ENCODE measurements around the gene KIR3DL2.
"Not testable (repeated sequence)": the region's sequence is repeated elsewhere in the genome, so short reads cannot be mapped to it uniquely, and the experiment has no call there.

Gene KIR3DL2

DNA sequence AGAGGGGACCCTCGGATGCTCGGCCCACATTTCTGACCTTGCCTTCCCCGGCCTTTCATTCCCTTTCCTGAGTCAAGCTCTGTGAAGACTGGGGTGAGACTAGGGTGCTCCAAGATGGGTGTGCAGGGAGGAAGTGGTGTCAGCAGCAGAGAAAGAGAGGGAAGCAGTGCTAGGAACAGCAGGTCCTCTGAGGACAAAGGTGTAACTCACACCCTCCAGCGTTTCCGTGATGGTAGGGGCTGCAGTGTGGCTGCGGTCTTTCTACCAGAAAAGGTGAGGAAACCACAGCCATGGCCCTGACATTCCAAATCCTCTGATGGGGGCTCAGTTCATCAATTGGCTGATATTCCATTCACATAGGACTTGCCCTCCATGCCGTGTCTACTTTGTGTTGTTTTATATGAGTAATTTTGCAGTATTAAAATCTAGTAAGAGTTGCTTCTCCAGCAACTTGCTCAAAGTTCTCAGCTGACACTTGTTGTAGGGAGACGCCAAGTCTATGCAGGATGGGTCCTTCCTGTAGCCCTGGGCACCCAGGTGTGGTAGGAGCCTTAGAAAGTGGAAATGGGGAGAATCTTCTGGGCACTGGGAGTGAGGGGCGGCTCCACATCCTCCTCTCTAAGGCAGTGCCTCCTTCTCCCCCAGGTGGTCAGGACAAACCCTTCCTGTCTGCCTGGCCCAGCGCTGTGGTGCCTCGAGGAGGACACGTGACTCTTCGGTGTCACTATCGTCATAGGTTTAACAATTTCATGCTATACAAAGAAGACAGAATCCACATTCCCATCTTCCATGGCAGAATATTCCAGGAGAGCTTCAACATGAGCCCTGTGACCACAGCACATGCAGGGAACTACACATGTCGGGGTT lies 32.3 kb upstream of the KIR3DL2 start:
- no peak for DNase-seq (ENCODE audit: extremely low read depth, low read depth)
- TF ChIP-seq, protein P1, sequence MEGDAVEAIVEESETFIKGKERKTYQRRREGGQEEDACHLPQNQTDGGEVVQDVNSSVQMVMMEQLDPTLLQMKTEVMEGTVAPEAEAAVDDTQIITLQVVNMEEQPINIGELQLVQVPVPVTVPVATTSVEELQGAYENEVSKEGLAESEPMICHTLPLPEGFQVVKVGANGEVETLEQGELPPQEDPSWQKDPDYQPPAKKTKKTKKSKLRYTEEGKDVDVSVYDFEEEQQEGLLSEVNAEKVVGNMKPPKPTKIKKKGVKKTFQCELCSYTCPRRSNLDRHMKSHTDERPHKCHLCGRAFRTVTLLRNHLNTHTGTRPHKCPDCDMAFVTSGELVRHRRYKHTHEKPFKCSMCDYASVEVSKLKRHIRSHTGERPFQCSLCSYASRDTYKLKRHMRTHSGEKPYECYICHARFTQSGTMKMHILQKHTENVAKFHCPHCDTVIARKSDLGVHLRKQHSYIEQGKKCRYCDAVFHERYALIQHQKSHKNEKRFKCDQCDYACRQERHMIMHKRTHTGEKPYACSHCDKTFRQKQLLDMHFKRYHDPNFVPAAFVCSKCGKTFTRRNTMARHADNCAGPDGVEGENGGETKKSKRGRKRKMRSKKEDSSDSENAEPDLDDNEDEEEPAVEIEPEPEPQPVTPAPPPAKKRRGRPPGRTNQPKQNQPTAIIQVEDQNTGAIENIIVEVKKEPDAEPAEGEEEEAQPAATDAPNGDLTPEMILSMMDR (IDR thresholded peaks at IDR 0.05; ENCODE audit: low read depth, low read length), result no peak

DNA sequence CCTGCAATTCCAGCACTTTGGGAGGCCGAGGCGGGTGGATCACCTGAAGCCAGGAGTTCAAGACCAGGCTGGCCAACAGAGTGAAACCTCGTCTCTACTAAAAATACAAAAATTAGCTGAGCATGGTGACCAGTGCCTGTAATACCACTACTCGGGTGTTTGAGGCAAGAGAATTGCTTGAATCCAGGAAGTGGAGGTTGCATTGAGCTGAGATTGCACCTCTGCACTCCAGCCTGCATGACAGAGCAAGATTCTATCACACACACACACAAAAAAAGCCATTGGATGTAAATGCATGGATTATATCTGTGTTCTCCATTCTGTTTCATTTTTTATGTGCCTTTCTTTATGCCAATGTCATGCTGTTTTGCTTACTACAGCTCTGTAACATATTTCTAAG lies 25.8 kb upstream of the KIR3DL2 start:
- not testable (repeated sequence) for DNase-seq (ENCODE audit: extremely low read depth, low read depth)

DNA sequence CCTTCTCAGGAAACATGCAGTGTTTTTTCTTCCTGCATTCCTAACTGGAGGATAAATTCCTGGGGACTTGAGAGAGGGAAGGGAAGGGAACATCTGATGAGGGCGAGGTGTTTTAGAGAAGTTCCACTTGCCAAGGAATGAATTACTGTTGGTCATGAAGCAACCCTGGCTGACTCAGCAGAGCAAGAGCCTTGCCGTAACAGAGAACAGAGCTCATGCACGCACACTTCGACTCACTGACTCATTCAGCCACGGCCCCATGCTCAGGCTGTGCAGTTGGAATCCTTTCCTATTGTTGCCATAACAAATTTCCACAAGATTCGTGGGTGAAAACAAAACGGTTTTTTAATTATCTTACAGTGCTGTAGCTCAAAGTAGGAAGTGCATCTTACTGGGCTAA lies 24.9 kb upstream of the KIR3DL2 start:
- DNase-seq (ENCODE audit: extremely low read depth, low read depth), result not testable (repeated sequence)

DNA sequence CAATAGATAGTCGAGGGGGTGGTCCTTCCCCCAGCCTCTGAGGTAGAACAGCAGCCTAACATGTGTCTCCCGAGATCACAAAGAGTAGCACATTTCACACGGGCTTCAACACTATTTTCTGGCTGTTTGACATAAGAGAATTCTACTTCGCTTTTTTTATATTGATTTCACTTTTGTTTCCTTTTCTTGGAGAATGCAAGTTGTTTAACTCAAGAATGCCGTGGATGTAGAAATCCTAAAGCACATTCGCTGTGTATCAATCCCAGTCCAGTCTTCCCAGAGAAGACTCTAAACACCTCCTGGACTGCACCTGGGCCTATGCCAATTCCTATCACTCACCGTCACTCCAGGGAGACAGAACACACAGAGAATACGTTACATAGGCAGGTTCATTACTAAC lies 22.2 kb upstream of the KIR3DL2 start:
- DNase-seq (ENCODE audit: extremely low read depth, low read depth), result not testable (repeated sequence)

DNA sequence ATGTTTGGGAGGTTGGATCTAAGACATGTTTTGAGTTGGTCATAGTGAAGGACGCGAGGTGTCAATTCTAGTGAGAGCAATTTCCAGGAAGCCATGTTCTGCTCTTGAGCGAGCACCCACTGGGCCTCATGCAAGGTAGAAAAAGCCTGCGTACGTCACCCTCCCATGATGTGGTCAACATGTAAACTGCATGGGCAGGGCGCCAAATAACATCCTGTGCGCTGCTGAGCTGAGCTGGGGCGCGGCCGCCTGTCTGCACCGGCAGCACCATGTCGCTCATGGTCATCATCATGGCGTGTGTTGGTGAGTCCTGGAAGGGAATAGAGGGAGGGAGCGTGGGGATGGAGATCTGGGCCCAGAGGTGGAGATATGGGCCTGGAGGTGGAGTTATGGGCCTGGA lies 17.7 kb upstream of the KIR3DL2 start, which contains the start of gene KIR2DS4:
KIR2DS4 (plus strand) TSS at position 181 of the 400 bp plus-strand sequence.
- DNase-seq (ENCODE audit: extremely low read depth, low read depth), result not testable (repeated sequence)

DNA sequence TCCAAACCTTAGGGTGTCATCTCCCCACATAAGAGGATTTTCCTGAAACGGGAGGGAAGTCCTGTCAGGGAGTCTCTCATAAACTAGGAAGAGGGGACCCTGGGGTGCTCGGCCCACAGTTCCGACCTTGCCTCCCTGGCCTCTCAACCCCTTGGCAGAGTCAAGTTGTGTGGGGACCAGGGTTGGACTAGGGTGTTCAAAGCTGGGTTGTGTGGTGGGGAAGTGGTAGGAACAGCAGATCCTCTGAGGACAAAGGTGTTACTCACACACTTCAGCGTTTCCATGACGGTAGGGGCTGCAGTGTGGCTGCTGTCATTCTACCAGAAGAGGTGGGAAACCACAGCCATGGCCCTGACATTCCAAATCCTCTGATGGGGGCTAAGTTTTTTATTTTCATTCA lies 15.1 kb upstream of the KIR3DL2 start:
- not testable (repeated sequence) for DNase-seq (ENCODE audit: extremely low read depth, low read depth)

DNA sequence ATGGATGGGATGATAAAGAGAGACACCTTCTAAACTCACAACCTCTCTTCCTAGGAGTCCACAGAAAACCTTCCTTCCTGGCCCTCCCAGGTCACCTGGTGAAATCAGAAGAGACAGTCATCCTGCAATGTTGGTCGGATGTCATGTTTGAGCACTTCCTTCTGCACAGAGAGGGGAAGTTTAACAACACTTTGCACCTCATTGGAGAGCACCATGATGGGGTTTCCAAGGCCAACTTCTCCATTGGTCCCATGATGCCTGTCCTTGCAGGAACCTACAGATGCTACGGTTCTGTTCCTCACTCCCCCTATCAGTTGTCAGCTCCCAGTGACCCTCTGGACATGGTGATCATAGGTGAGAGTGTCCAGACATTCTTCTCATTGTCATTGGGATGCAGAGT lies 12.7 kb upstream of the KIR3DL2 start:
- not testable (repeated sequence) for DNase-seq (ENCODE audit: extremely low read depth, low read depth)

DNA sequence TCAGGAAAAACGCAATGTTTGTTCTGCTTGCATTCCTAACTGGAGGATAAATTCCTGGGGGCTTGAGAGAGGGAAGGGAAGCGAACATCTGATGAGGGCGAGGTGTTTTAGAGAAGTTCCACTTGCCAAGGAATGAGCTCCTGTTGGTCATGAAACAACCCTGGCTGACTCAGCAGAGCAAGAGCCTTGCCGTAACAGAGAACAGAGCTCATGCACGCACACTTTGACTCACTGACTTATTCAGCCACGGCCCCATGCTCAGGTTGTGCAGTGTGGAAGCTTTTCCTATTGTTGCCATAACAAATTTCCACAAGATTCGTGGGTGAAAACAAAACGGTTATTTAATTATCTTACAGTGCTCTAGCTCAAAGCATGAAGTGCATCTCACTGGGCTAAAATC lies 7.1 kb upstream of the KIR3DL2 start:
- DNase-seq (ENCODE audit: extremely low read depth, low read depth), result not testable (repeated sequence)

DNA sequence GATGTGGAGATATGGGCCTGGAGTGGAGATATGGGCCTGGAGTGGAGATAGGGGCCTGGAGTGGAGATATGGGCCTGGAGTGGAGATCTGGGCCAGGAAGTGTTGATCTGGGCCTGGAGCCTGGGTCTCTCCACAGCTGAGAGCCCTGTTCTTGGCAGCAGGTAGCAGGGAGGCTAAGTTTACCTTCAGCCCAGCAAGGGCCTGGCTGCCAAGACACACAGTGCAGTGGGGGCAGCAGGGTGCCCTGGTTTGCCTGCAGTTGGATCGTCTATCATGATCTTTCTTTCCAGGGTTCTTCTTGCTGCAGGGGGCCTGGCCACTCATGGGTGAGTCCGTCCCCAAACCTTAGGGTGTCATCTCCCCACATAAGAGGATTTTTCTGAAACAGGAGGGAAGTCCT lies 687 bp downstream of the KIR3DL2 start:
- TF ChIP-seq, protein P1 (IDR thresholded peaks at IDR 0.05; ENCODE audit: low read depth, low read length), result no peak
- no peak for DNase-seq (ENCODE audit: extremely low read depth, low read depth)

DNA sequence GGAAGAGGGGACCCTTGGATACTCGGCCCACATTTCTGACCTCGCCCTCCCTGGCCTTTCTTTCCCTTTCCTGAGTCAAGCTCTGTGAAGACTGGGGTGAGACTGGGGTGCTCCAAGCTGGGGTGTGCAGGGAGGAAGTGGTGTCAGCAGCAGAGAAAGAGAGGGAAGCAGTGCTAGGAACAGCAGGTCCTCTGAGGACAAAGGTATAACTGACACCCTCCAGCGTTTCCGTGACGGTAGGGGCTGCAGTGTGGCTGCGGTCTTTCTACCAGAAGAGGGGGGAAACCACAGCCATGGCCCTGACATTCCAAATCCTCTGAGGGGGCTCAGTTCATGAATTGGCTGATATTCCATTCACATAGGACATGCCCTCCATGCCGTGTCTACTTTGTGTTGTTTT lies 1.1 kb downstream of the KIR3DL2 start:
- no peak for DNase-seq (ENCODE audit: extremely low read depth, low read depth)
- TF ChIP-seq, protein P1 (IDR thresholded peaks at IDR 0.05; ENCODE audit: low read depth, low read length), result no peak

DNA sequence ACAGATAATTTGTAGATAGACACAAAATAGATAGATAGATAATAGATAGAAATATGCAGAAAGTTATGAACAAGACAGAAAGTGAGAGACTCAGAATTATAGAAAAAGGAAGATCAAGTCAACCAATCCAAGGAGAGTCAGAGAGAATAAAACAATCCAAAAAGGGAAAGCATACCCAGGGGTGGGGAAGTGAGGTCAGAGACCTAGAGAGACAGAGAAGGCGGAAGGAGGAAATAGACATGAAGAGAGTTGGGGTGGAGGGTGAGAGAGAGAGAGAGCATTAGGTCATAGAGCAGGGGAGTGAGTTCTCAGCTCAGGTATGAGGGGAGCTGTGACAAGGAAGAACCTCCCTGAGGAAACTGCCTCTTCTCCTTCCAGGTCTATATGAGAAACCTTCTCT lies 5.0 kb downstream of the KIR3DL2 start:
- DNase-seq (ENCODE audit: extremely low read depth, low read depth), result not testable (repeated sequence)

DNA sequence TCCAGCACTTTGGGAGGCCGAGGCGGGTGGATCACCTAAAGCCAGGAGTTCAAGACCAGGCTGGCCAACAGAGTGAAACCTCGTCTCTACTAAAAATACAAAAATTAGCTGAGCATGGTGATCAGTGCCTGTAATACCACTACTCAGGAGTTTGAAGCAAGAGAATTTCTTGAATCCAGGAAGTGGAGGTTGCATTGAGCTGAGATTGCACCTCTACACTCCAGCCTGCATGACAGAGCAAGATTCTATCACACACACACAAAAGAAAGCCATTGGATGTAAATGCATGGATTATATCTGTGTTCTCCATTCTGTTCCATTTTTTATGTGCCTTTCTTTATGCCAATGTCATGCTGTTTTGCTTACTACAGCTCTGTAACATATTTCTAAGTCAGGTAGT lies 8.2 kb downstream of the KIR3DL2 start:
- not testable (repeated sequence) for DNase-seq (ENCODE audit: extremely low read depth, low read depth)

DNA sequence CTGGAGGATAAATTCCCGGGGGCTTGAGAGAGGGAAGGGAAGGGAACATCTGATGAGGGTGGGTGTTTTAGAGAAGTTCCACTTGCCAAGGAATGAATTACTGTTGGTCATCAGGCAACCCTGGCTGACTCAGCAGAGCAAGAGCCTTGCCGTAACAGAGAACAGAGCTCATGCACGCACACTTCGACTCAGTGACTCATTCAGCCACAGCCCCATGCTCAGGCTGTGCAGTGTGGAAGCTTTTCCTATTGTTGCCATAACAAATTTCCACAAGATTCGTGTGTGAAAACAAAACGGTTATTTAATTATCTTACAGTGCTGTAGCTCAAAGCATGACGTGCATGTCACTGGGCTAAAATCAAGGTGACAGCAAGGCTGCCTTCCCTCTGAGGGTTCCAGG lies 9.2 kb downstream of the KIR3DL2 start:
- not testable (repeated sequence) for DNase-seq (ENCODE audit: extremely low read depth, low read depth)

DNA sequence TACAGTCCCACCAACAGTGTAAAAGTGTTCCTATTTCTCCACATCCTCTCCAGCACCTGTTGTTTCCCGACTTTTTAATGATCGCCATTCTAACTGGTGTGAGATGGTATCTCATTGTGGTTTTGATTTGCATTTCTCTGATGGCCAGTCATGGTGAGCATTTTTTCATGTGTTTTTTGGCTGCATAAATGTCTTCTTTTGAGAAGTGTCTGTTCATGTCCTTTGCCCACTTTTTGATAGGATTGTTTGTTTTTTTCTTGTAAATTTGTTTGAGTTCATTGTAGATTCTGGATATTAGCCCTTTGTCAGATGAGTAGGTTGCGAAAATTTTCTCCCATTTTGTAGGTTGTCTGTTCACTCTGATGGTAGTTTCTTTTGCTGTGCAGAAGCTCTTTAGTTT lies 13.2 kb downstream of the KIR3DL2 start:
- DNase-seq (ENCODE audit: extremely low read depth, low read depth), result not testable (repeated sequence)

Measured in AG09319 (cell line).